Endothelial cell of umbilical vein (primary cell): ENCODE results near the gene CRYGS. TPM values are rescaled to one million over a fixed set of nuclear protein-coding genes. Genes with fewer than 3 reads are reported as not detected.
"Not testable (repeated sequence)": the region's sequence is repeated elsewhere in the genome, so short reads cannot be mapped to it uniquely, and the experiment has no call there.

Source experiments
- BruUV-seq: library from RNA; stranded (reverse); fragments of 400-500 nt; replicated peaks from 2 replicates; lab custom pipeline; 2021; lab: Mats Ljungman, UMichigan
- CTCF ChIA-PET: fragments of 300-600, 350-600 bp; sonication (Branson Sonifier 250); formaldehyde crosslinking; loops from one replicate; lab custom pipeline; 2021; ENCODE audit warnings: antibody characterized with exemption, inconsistent platforms; lab: Charles Lee
- POLR2A ChIA-PET: fragments of 300-600, 350-600 bp; sonication (Branson Sonifier 250); formaldehyde crosslinking; loops from one replicate; lab custom pipeline; 2021; ENCODE audit warnings: antibody characterized with exemption, inconsistent platforms; lab: Charles Lee
- DNase-seq: peaks from one replicate; pipeline ENCODE4 v3.0.0-alpha.2; 2011; ENCODE audit warnings: low read depth, low spot score
- FAIRE-seq: peaks from 2 replicates; lab custom pipeline; 2011; peaks lifted over from hg19 to GRCh38; lab: Jason Lieb, UNC
- H2AFZ ChIP-seq: 2 replicates; pipeline ENCODE4 v1.6.0; 2012; ENCODE audit warnings: low read depth, low read length, control low read depth, inconsistent platforms
- H3K27ac ChIP-seq: 2 replicates; pipeline ENCODE4 v1.5.1; 2011; ENCODE audit warnings: low read depth, mild to moderate bottlenecking, control low read depth, low read length, moderate library complexity; ENCODE audit not compliant: insufficient read depth
- H3K27me3 ChIP-seq, 2 experiments: 2 replicates each; pipeline versions ENCODE4 v1.6.0 to v1.6.1; 2011; ENCODE audit warnings: low read length in 2 of 2, mixed read lengths in 1 of 2; ENCODE audit not compliant: control insufficient read depth in 2 of 2, insufficient read depth in 2 of 2
- H3K36me3 ChIP-seq, 2 experiments: 2 replicates in 1 of 2; 3 replicates in 1 of 2; pipeline ENCODE4 v1.5.1; 2011; ENCODE audit warnings: low read length in 2 of 2, mild to moderate bottlenecking in 1 of 2, moderate library complexity in 1 of 2; ENCODE audit not compliant: control insufficient read depth in 2 of 2, insufficient read depth in 2 of 2; ENCODE audit errors: extremely low read depth in 1 of 2
- H3K4me1 ChIP-seq: 3 replicates; pipeline ENCODE4 v1.5.1; 2011; ENCODE audit warnings: mild to moderate bottlenecking, low read length; ENCODE audit not compliant: control insufficient read depth, insufficient read depth; ENCODE audit errors: extremely low read depth
- H3K4me2 ChIP-seq: 2 replicates; pipeline ENCODE4 v1.6.1; 2011; ENCODE audit warnings: low read length, control low read depth, mixed read lengths; ENCODE audit not compliant: insufficient read depth
- H3K4me3 ChIP-seq, 3 experiments: fragments of 200-600 bp in 1 of 3; sonication (generic), shearing (Covaris generic) in 1 of 3; replicated peaks in 1 of 3; 2 replicates each; pipeline ENCODE4 v1.5.1; 2011 to 2016; ENCODE audit warnings: control low read depth in 3 of 3, low read length in 3 of 3, mild to moderate bottlenecking in 2 of 3, inconsistent platforms in 1 of 3, low read depth in 1 of 3, moderate library complexity in 1 of 3; ENCODE audit not compliant: insufficient read depth in 1 of 3
- H3K79me2 ChIP-seq: 2 replicates; pipeline ENCODE4 v1.6.0; 2012; ENCODE audit warnings: low read length, inconsistent platforms; ENCODE audit not compliant: control insufficient read depth, insufficient read depth
- H3K9ac ChIP-seq: replicated peaks from 2 replicates; pipeline ENCODE3; 2011; ENCODE audit warnings: low read length, control low read depth; ENCODE audit not compliant: insufficient read depth; ENCODE audit errors: extremely low read depth
- H3K9me1 ChIP-seq: replicated peaks from 3 replicates; pipeline ENCODE4 v1.6.0; 2011; ENCODE audit warnings: mild to moderate bottlenecking, low read length; ENCODE audit not compliant: control insufficient read depth, insufficient read depth; ENCODE audit errors: extremely low read depth
- H3K9me3 ChIP-seq: replicated peaks from 2 replicates; pipeline ENCODE4 v1.5.1; 2012; ENCODE audit warnings: low read length, inconsistent platforms; ENCODE audit not compliant: control insufficient read depth, insufficient read depth
- H4K20me1 ChIP-seq: replicated peaks from 2 replicates; pipeline ENCODE3; 2011; ENCODE audit warnings: mild to moderate bottlenecking, low read length; ENCODE audit not compliant: control insufficient read depth, insufficient read depth; ENCODE audit errors: extremely low read depth
- CTCF ChIP-seq, 2 donors: IDR thresholded peaks; 1 replicate in 1 of 2; 2 replicates in 1 of 2; pipeline ENCODE4 v1.5.1; 2011; ENCODE audit warnings: low read length in 2 of 2, mild to moderate bottlenecking in 2 of 2, moderate library complexity in 2 of 2, control low read depth in 1 of 2, inconsistent platforms in 1 of 2, low read depth in 1 of 2; ENCODE audit not compliant: insufficient read depth in 1 of 2; ENCODE audit errors: extremely low read depth in 1 of 2
- EZH2 ChIP-seq: IDR thresholded peaks from 2 replicates; pipeline ENCODE4 v1.6.1; 2012; ENCODE audit warnings: borderline replicate concordance, low read depth, mild to moderate bottlenecking, moderate library complexity, low read length, inconsistent platforms; ENCODE audit not compliant: severe bottlenecking
- FOS ChIP-seq: IDR thresholded peaks from 2 replicates; pipeline ENCODE4 v1.6.1; 2011; ENCODE audit warnings: mild to moderate bottlenecking, low read length, moderate library complexity, borderline replicate concordance; ENCODE audit not compliant: insufficient read depth
- GATA2 ChIP-seq: IDR thresholded peaks from 2 replicates; pipeline ENCODE4 v1.7.0; 2011; ENCODE audit warnings: low read depth, mild to moderate bottlenecking, moderate library complexity, mixed read lengths, low read length; ENCODE audit not compliant: insufficient read length, insufficient read depth
- JUN ChIP-seq: IDR thresholded peaks from 2 replicates; pipeline ENCODE4 v1.6.1; 2011; ENCODE audit warnings: borderline replicate concordance, low read depth; ENCODE audit not compliant: insufficient read length, insufficient read depth
- MAX ChIP-seq: IDR thresholded peaks from 2 replicates; pipeline ENCODE4 v1.6.1; 2011; ENCODE audit not compliant: insufficient read depth, insufficient read length
- MYC ChIP-seq: IDR thresholded peaks from one replicate; pipeline ENCODE4 v1.6.1; 2011; ENCODE audit warnings: mild to moderate bottlenecking, low read depth, low read length
- POLR2A ChIP-seq: IDR thresholded peaks from 2 replicates; pipeline ENCODE4 v1.6.1; 2012; ENCODE audit warnings: low read depth, mild to moderate bottlenecking, control low read depth, low read length
- POLR2AphosphoS5 ChIP-seq: IDR thresholded peaks from 2 replicates; pipeline ENCODE4 v1.6.1; 2012; ENCODE audit warnings: low read depth, mild to moderate bottlenecking, control low read depth, low read length, moderate library complexity; ENCODE audit not compliant: insufficient read depth
- dilution Hi-C: fragments of 300-500 bp; cut with MboI; formaldehyde crosslinking; loops from one replicate; pipeline ENCODE4 v1.15.0; 2019; ENCODE audit warnings: low sequenced_read_pairs; ENCODE audit not compliant: extremely low pct_ligation_motif_present
- intact Hi-C: fragments of 100-400 bp; cut with micrococcal nuclease; formaldehyde crosslinking; loops from one replicate; pipeline ENCODE4 v1.10.0; 2022
- polyA plus RNA-seq, 4 experiments: library from polyadenylated mRNA; depleted of rRNA in 3 of 4; stranded (reverse) in 3 of 4; unstranded in 1 of 4; fragments of >200 nt; gene quantifications; 2 replicates each; pipeline versions ENCODE4 v1.2.1 to v1.2.3, GENCODE V29; 2011 to 2012; ENCODE audit warnings: missing spikeins in 1 of 4
- total RNA-seq: library from RNA; stranded (reverse); gene quantifications from 2 replicates; pipeline ENCODE4 v1.2.3, GENCODE V29; 2021

CRYGS gene
- total and polyA plus RNA-seq, 2 donors (not counting 3 experiments of a cell fraction or from before 2014, with no cell fraction given) = 5.0 TPM

GRCh38 chr3:186587183-186587582 is 43.0 kb upstream of the CRYGS start:
- H3K27ac ChIP-seq = no peak overlapping the region
- intact Hi-C loops = no loop called here
- ChIA-PET CTCF (interaction anchor here (0.9 to 1.6 kb wide), 4 partner anchors 28 to 644 kb away, joined by 3 to 7 read pairs (median 4); no protein-coding TSS in a partner anchor), POLR2A (no interaction called here)
- H3K4me2 ChIP-seq = no peak overlapping the region
- H2AFZ ChIP-seq = no peak overlapping the region
- H3K9ac ChIP-seq = no peak overlapping the region
- peaks cover 20 to 25% of the 10 kb centered on the region in 2 experiments for H3K36me3 ChIP-seq
- no peak for TF ChIP-seq CTCF (IDR thresholded peaks at IDR 0.05; ENCODE audit: extremely low read depth in 1 of 2, insufficient read depth in 1 of 2, low read depth in 1 of 2, low read length in 2 of 2)
- no peak for TF ChIP-seq MYC
- no peak for TF ChIP-seq POLR2AphosphoS5
- no peak for TF ChIP-seq POLR2A
- no peak for TF ChIP-seq MAX
- TF ChIP-seq FOS = no peak
- no peak for TF ChIP-seq GATA2
- no peak for TF ChIP-seq JUN
- no peak for TF ChIP-seq EZH2
- no peaks in the 10 kb centered on the region for H4K20me1 ChIP-seq
- H3K9me3 ChIP-seq = no peaks in the 10 kb centered on the region
- FAIRE-seq (no peak), DNase-seq (no peak)
- H3K4me1 ChIP-seq = no peaks in the 10 kb centered on the region
- H3K27me3 ChIP-seq = no peaks in the 10 kb centered on the region
- H3K9me1 ChIP-seq = no peaks in the 10 kb centered on the region
- no peak overlapping the region for H3K4me3 ChIP-seq
- dilution Hi-C loops = no loop called here
- no peaks in the 10 kb centered on the region for H3K79me2 ChIP-seq
- BruUV-seq = no TSS peak

DNA sequence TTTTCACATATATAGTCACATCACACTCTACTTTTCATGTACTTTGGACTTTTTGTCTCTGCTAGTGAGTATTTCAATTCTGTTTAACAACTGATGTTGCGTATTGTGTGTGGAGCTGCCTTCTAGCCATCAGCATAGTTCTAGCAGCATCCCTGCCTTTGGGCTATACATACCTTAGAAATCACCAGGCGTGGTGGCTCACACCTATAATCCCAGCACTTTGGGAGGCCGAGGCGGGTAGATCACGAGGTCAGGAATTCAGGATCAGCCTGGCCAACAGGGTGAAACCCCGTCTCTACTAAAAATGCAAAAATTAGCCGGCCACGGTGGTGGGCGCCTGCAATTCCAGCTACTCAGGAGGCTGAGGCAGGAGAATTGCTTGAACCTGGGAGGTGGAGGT is 42.1 kb upstream of the CRYGS start:
- H3K9ac ChIP-seq, H3K9me1 ChIP-seq, H3K4me1 ChIP-seq, POLR2A ChIA-PET, intact Hi-C loops, H3K27ac ChIP-seq, H3K79me2 ChIP-seq, H2AFZ ChIP-seq, H3K9me3 ChIP-seq, BruUV-seq, H4K20me1 ChIP-seq, H3K4me3 ChIP-seq, FAIRE-seq, DNase-seq, H3K27me3 ChIP-seq, H3K4me2 ChIP-seq, dilution Hi-C loops: not testable (repeated sequence)
- peaks cover 25 to 26% of the 10 kb centered on the region in 2 experiments for H3K36me3 ChIP-seq
- CTCF ChIA-PET = interaction anchor here (0.9 to 1.3 kb wide), 2 partner anchors 31 to 643 kb away, joined by 3 to 4 read pairs; no protein-coding TSS in a partner anchor
